Activated CD4-positive, alpha-beta memory T cell treated with anti-CD3 and anti-CD28 coated beads, Interleukin-2, amount 10 ng/mL, durations not matched to agents 7 days and 5 days (primary cell): ENCODE measurements around the gene INMT. TPM values are rescaled to one million over a fixed set of nuclear protein-coding genes. Genes with fewer than 3 reads are reported as not detected.

Experiments used
- CTCF ChIA-PET: fragments of 350-600 bp; sonication (Branson Sonifier 250); formaldehyde crosslinking; loops from one replicate; lab custom pipeline; 2021; ENCODE audit warnings: antibody characterized with exemption, inconsistent platforms; lab: Charles Lee
- POLR2A ChIA-PET: fragments of 350-600 bp; sonication (Branson Sonifier 250); formaldehyde crosslinking; loops from one replicate; lab custom pipeline; 2021; ENCODE audit warnings: antibody characterized with exemption; lab: Charles Lee
- DNase-seq: peaks from one replicate; pipeline ENCODE4 v3.0.0-alpha.2; 2020
- H3K27ac Mint-ChIP-seq: one replicate; pipeline ENCODE4 v1.8.0; 2021; ENCODE audit warnings: mild to moderate bottlenecking, mixed read lengths
- H3K27me3 Mint-ChIP-seq: one replicate; pipeline ENCODE4 v1.8.0; 2021; ENCODE audit warnings: mixed read lengths
- H3K36me3 Mint-ChIP-seq: one replicate; pipeline ENCODE4 v1.8.0; 2021; ENCODE audit warnings: low read depth, mixed read lengths
- H3K4me1 Mint-ChIP-seq: one replicate; pipeline ENCODE4 v1.8.0; 2021; ENCODE audit warnings: mixed read lengths
- H3K4me3 Mint-ChIP-seq: one replicate; pipeline ENCODE4 v1.8.0; 2021; ENCODE audit warnings: mild to moderate bottlenecking, mixed read lengths
- H3K9me3 Mint-ChIP-seq: one replicate; pipeline ENCODE4 v1.8.0; 2021; ENCODE audit warnings: mixed read lengths
- total RNA-seq, 2 experiments: library from RNA; stranded (reverse); gene quantifications; one replicate each; pipeline ENCODE4 v1.2.3, GENCODE V29; 2021

INMT gene
- total RNA-seq, 2 experiments from 2014 or later: 0.40 to 1.0 TPM

DNA sequence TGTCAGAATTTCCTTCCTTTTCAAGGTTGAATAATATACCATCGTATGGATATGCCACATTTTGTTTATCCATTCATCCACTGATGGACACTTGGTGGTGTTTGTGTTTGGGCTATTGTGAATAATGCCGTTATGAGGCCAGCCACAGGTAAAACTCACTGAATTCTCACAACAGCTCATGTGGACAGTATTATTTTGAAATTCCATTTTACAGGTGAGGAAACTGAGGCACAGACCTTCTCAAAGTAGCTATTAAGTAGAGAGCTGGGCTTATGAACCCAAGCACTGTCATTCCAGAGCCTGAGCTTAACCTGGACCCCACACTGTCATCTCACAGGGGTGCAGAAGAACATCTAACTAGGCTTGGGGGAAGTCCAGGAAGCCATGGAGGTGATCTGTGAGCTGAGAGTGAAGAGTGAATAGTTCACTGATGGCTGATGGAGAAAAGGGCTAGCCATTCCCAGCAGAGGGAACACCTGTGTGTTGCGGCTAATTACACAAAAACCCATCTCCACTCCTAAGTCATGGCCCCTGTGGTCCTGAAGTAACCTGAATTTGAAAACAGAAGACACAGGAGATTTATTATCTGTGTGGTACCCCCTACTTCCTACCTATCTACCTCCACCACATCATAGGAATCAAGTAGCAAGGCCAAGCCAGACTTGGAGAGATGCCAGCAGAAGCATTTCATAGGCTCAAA is 8.7 kb downstream of the INMT start:
- peaks cover 13% of the 10 kb centered on the region for H3K27me3 Mint-ChIP-seq

DNA sequence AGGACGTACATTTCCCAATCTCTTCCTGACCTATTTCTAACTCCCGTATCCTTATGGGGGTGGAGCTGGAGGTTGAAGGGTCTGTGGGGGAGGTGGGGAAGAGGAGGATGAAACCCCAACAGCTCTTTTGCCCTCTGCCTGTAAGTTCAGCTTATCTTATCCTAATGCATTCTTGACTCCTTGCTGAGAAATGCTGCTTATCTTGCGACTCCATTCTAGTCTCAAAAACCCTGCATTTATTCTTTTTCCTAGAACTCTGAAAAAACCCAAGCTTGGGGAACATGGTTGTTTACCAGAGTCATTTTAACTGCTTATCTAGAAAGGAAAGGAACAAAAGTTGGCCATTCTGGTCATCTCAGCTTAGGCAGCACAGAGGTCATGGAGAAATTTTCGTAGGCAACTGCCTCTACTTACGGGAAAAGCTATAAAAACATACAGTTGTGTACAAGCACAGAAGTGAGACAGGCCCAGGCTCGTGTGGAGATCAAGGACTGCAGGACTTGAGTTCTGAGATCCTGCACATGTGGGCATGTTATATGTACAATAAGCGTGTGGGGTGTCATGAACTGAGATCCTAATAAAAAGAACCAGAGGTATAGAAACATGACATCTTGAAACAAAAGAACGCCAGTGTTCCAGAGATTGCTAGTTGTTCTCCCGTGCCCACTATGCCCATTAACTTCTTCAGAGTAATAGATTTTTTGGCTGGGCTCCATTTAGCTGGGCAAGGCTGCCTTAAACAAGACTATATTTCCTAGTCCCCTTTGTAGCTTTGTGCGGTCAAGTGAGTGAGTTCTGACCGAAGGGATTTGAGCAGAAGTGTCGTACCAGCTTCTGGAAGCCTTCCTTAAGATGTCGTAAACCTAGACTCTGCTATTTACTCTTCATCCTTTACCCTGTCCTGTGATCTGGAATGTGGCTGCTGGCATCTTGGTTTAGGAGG is 9.6 kb downstream of the INMT start:
- Mint-ChIP-seq H3K27me3 (peaks cover 13% of the 10 kb centered on the region), H3K4me3 (no peak overlapping the region), H3K4me1 (no peaks in the 10 kb centered on the region), H3K9me3 (no peaks in the 10 kb centered on the region), H3K27ac (no peak overlapping the region), H3K36me3 (no peaks in the 10 kb centered on the region)
- CTCF ChIA-PET: no interaction called here
- no peak for DNase-seq
- POLR2A ChIA-PET: interaction anchor here (0.6 to 1.1 kb wide), 2 partner anchors 10 to 26 kb away, joined by 3 read pairs; no protein-coding TSS in a partner anchor

More for the DNA sequence above, 8.7 kb downstream of the INMT start:
- H3K4me1 Mint-ChIP-seq: no peaks in the 10 kb centered on the region
- CTCF ChIA-PET: no interaction called here
- no peak overlapping the region for H3K4me3 Mint-ChIP-seq
- POLR2A ChIA-PET: interaction anchor here (0.6 to 1.1 kb wide), 2 partner anchors 11 to 25 kb away, joined by 3 read pairs; no protein-coding TSS in a partner anchor
- H3K27ac Mint-ChIP-seq: no peak overlapping the region
- no peaks in the 10 kb centered on the region for H3K36me3 Mint-ChIP-seq
- no peaks in the 10 kb centered on the region for H3K9me3 Mint-ChIP-seq
- DNase-seq: no peak

DNA sequence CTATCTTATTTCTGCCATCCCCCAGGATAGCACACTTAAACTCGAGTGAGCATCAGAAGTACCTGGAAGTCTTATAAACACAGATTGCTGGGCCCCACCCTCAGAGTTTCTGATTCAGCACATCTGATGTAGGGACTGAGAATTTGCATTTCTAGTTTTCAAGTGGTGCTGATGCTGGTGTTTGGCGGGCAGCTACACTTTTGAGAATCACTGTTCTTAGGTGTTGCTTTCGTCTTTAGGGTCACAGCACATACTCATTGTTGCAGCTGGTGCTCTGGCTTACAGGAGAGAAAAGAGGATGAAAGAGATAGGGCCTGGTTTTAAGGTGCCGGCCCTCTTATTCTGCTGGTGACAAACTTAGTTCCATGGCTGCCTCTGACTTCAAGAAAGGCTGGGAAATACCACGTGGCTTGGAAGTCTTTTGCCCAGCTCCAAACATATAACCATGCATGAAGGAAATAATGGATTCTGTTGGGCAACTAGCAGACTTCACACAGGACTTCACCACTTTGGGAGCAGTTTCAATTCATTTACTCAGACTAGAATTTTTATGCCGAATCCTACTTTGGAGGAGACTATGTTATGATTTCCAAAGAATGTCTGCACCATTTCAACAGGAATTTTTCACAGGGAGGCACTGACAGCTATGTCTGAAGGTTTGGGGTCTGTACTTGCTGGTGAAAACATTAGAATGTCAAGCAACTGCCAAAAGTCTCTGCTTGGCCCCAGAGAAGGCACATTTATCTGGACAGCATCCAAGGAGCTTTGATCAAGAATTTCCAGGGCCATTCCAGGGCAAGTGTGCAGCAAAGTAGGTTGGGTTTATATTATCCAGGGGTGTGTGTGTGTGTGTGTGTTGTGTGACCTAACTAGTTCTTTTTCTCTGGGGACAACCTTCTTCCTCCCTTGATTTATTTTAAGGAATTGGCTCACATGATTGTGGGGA is 12.4 kb downstream of the INMT start:
- H3K4me3 Mint-ChIP-seq: no peak overlapping the region
- H3K9me3 Mint-ChIP-seq: no peaks in the 10 kb centered on the region
- H3K4me1 Mint-ChIP-seq: no peaks in the 10 kb centered on the region
- no peak overlapping the region for H3K27ac Mint-ChIP-seq
- DNase-seq: no peak
- H3K36me3 Mint-ChIP-seq: no peaks in the 10 kb centered on the region
- POLR2A ChIA-PET: no interaction called here
- peaks cover 12% of the 10 kb centered on the region for H3K27me3 Mint-ChIP-seq
- CTCF ChIA-PET: no interaction called here

DNA sequence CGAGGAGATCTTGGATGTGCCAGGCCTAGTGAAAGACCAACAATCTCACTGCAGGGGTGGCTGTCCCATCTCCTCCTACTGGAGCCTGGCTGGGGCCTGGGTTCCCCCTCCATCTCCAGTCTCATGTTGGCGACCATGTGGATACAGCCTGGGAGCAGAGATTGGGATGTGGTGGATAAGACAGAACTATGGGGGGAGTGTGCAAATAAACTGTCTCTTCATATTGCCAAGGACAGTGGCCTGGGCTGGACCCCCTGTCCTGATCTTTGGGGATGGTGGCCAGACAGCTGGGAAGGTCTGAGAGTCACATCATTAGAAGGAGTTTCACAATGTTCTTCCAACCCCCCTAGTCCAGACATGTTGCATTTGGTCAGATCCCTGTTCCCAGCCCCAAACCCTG is 13.5 kb downstream of the INMT start:
- ChIA-PET POLR2A (no interaction called here), CTCF (no interaction called here)

DNA sequence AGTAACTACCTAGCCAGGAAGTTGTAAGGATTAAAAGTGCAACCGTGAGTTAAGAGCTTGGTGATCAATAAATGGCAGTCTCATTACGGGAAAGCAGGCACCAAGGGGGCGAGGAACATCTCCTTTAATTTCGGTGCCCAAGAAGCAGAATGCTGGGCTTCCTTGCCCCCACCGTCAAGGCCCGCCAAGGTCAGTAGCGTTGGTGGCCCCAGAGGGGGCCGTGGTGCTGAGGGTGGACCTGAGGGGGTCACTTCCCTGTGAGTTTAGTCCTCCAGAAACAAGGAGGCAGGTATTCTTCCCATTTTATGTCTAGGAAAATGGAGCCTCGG is 18.9 kb downstream of the INMT start:
- peaks cover 2% of the 10 kb centered on the region for H3K27me3 Mint-ChIP-seq
- POLR2A ChIA-PET: no interaction called here
- H3K9me3 Mint-ChIP-seq: no peaks in the 10 kb centered on the region
- peak overlapping the region; percentile 79 for H3K4me3 Mint-ChIP-seq
- H3K36me3 Mint-ChIP-seq: no peaks in the 10 kb centered on the region
- H3K4me1 Mint-ChIP-seq: peaks cover 9% of the 10 kb centered on the region
- CTCF ChIA-PET: interaction anchor here (0.6 kb wide), 1 partner anchor 29 kb away, joined by 3 read pairs; no protein-coding TSS in a partner anchor
- DNase-seq: no peak
- no peak overlapping the region for H3K27ac Mint-ChIP-seq

More for the DNA sequence above, 13.5 kb downstream of the INMT start:
- no peak for DNase-seq
- H3K27me3 Mint-ChIP-seq: peaks cover 11% of the 10 kb centered on the region
- H3K36me3 Mint-ChIP-seq: no peaks in the 10 kb centered on the region
- no peak overlapping the region for H3K27ac Mint-ChIP-seq
- H3K4me1 Mint-ChIP-seq: peaks cover under 1% of the 10 kb centered on the region
- H3K9me3 Mint-ChIP-seq: no peaks in the 10 kb centered on the region
- H3K4me3 Mint-ChIP-seq: no peak overlapping the region

DNA sequence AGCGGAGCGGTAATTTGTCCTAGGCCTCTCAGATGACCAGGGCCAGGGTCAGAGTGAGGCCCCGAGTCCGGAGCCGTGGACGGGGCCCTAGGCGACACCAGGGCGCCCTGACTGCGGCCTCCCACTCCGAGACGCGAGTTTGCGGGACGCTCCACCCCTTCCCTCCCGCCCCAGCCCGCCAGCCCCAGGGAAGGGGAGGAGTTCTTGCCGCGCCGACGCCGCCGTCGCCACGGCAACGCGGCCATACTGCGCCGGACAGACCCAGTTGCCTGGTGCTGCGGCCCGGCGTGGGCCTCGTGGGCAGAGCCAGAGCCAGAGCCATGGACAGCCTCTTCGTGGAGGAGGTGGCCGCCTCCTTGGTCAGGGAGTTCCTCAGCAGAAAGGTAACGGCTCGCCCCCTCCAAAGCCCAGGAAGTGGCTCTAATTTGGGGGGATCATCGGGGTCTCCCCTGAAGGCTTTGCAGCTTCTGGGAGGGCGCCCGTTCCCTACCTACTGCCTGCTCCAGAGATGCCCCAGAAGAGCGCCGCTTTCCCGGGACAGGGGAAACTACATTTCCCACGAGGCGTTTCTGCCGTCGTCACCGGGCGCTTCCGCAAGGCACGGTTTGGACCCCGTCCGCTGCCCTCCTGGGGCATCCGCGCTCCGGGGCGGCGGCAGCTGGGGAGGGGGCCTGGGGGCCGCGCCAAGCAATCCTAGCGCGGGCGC is 19.4 kb downstream of the INMT start, which contains the start of gene MINDY4:
Gene MINDY4, plus strand, starts transcription at position 244 of the 706 bp plus-strand sequence. Its CDS starts 77 bp downstream, at position 321.
- CTCF ChIA-PET: no interaction called here

DNA sequence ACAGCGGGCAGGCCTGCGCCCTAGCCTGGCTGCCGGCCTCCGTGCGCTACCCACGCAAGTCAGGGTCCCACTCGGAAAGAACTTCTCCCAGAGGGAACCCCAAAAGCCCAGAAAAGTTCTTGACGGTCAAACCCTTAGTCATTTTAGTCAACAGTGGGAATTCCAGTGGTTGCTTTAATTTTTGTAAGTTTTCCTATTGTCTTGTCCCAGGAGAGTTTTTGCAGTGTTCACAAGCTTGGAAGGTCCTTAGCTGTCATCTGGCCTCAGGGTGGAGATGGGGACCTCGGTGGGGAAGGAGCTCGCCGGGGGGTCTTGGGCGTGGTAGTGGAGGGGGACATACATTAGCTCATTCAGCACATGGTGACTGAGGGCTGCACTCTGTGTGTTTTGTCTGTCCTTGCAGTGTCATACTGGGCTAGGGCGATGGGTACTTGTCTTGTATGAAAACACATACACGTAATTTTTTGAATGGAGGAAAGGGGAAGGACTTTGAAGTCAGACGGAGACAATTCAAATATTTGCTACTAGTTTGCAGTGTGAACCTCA is 20.0 kb downstream of the INMT start:
- H3K4me1 Mint-ChIP-seq: peaks cover 9% of the 10 kb centered on the region
- H3K4me3 Mint-ChIP-seq: peak overlapping the region; percentile 79
- H3K27me3 Mint-ChIP-seq: peaks cover 2% of the 10 kb centered on the region
- DNase-seq: no peak
- POLR2A ChIA-PET: interaction anchor here (1.1 to 1.5 kb wide), 2 partner anchors 11 to 45 kb away, joined by 3 to 4 read pairs; no protein-coding TSS in a partner anchor
- CTCF ChIA-PET: no interaction called here
- H3K9me3 Mint-ChIP-seq: no peaks in the 10 kb centered on the region
- H3K27ac Mint-ChIP-seq: peak overlapping the region; percentile 62
- no peaks in the 10 kb centered on the region for H3K36me3 Mint-ChIP-seq

More for the DNA sequence above, 19.4 kb downstream of the INMT start, which contains the start of gene MINDY4:
- Mint-ChIP-seq H3K27me3 (peaks cover 2% of the 10 kb centered on the region), H3K27ac (peak within 1 kb of the TSS; percentile 62), H3K4me3 (peak within 1 kb of the TSS; percentile 79), H3K4me1 (peaks cover 9% of the 10 kb centered on the region), H3K9me3 (no peaks in the 10 kb centered on the region), H3K36me3 (no peaks in the 10 kb centered on the region)
- POLR2A ChIA-PET: interaction anchor here (1.1 kb wide), 1 partner anchor 10 kb away, joined by 3 read pairs; no protein-coding TSS in a partner anchor
- peak; percentile 79 for DNase-seq

DNA sequence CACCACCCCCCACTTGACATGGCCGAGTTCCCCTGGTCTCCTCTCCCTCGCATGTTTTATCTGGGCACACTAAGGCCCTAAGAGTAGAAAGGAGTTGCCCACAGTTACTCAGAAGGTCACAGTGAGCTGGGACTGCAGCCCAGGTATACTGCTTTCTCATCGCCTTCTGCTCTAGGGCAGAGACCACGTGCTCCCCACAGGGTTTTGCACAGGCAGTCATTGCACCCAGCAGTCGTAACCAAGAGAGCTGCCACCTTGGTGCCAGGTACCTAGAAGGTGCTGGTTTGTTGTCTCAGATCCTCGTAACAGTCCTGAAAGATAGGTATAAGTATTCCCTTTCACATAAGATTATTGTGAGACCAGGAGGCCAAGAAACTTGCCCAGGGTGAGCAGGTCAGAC is 21.0 kb downstream of the INMT start:
- H3K4me1 Mint-ChIP-seq: peaks cover 9% of the 10 kb centered on the region
- H3K36me3 Mint-ChIP-seq: no peaks in the 10 kb centered on the region
- ChIA-PET CTCF (interaction anchor here (1.2 kb wide), 1 partner anchor 211 kb away, joined by 3 read pairs; no protein-coding TSS in a partner anchor), POLR2A (interaction anchor here (1.5 kb wide), 1 partner anchor 46 kb away, joined by 4 read pairs; no protein-coding TSS in a partner anchor)
- DNase-seq: no peak
- no peaks in the 10 kb centered on the region for H3K9me3 Mint-ChIP-seq
- no peak overlapping the region for H3K4me3 Mint-ChIP-seq
- H3K27ac Mint-ChIP-seq: no peak overlapping the region
- H3K27me3 Mint-ChIP-seq: no peaks in the 10 kb centered on the region

DNA sequence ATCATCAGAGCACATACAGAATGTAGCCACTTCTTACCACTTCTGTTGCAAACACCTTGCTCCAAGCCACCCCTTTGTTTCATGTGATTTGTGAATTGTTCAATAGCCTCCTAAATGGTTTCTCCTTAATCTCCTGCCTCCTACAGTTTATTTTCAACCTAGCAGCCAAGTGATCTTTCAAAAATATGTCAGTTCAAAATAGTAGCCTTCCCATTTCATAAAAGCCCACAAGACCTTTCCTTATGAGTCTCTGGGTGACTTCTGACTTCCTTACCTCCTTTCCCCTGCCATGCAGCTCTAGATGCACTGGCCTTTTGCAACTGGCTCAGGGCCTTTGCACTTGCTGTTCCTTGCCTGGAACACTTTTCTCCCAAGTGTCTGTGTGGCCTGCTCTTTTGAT is 24.1 kb downstream of the INMT start:
- Mint-ChIP-seq H3K27ac (no peak overlapping the region), H3K36me3 (no peaks in the 10 kb centered on the region), H3K27me3 (no peaks in the 10 kb centered on the region), H3K9me3 (no peaks in the 10 kb centered on the region), H3K4me1 (peaks cover 5% of the 10 kb centered on the region), H3K4me3 (no peak overlapping the region)
- POLR2A ChIA-PET: no interaction called here
- CTCF ChIA-PET: no interaction called here
- DNase-seq: no peak

DNA sequence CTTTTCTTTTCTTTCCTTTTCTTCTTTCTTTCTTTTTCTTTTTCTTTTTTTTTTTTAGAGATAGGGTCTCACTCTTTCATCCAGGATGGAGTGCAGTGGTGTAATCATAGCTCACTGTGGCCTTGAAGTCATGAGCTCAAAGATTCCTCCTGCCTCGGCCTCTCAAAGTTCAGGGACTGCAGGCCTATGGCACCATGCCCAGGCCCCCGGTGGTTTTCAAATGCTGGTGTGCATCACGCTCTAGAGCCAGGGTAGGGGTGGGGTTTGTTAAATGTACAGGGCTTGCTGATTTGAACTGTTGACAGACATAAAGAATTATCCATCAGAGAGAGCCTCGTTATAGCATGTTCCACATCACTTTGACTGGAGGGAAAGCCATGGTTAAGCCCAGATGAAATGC is 25.0 kb downstream of the INMT start:
- peaks cover 3% of the 10 kb centered on the region for H3K4me1 Mint-ChIP-seq
- no peak overlapping the region for H3K27ac Mint-ChIP-seq
- ChIA-PET POLR2A (no interaction called here), CTCF (no interaction called here)
- no peaks in the 10 kb centered on the region for H3K27me3 Mint-ChIP-seq
- H3K4me3 Mint-ChIP-seq: no peak overlapping the region
- no peaks in the 10 kb centered on the region for H3K9me3 Mint-ChIP-seq
- no peak for DNase-seq
- H3K36me3 Mint-ChIP-seq: no peaks in the 10 kb centered on the region

DNA sequence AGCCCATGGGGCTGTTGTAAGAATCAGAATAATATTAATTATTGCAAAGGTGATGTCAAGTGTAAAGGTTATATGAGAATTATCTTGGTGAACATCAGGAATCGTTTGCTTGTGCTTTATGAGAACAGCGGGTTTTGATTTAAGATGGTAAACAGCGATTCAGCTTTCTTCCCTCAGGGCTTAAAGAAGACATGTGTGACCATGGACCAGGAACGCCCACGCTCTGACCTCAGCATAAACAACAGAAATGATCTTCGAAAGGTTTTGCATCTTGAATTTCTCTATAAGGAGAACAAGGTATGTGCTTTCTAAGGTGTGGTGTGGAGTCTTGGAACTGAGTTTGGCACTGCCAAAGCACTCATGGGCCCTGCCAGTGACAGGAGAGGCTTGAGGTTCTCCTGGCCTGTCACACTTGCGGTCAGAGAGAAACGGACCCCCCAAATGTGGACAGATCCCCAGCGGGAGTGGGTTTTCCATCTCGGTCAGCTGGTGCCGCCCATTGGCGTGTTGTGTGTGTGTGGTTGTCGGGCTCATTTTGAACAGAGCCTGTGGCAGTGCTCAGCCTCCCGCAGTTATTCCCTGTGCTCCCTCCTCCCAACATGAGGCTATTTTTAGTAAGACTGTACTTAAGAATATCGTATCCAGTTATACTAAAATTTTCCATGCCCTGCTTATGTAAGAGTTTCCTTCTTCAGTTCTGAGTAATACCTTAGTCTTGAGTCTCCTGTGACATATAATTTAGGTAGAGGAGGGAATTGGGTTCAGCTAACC is 26.5 kb downstream of the INMT start:
- CTCF ChIA-PET: no interaction called here
- no peak overlapping the region for H3K4me3 Mint-ChIP-seq
- H3K27ac Mint-ChIP-seq: no peak overlapping the region
- H3K9me3 Mint-ChIP-seq: no peaks in the 10 kb centered on the region
- no peaks in the 10 kb centered on the region for H3K36me3 Mint-ChIP-seq
- no peaks in the 10 kb centered on the region for H3K27me3 Mint-ChIP-seq
- POLR2A ChIA-PET: no interaction called here
- DNase-seq: no peak
- H3K4me1 Mint-ChIP-seq: no peaks in the 10 kb centered on the region
